K562 (cell line): ENCODE measurements around the gene TTC8. TPM values are rescaled to one million over a fixed set of nuclear protein-coding genes. Genes with fewer than 3 reads are reported as not detected.

ENCODE experiments used
- ATAC-seq: fragments of 200-7000 bp; cut with Tn5 transposase; 3 replicates; pipeline ENCODE4 v1.9.1; 2020; ENCODE audit warnings: moderate library complexity
- BruUV-seq: library from RNA; stranded (reverse); fragments of 400-500 nt; replicated peaks from 2 replicates; lab custom pipeline; 2021; lab: Mats Ljungman, UMichigan
- CTCF ChIA-PET: fragments of 300-600 bp; formaldehyde crosslinking; extraction: SDS; loops from one replicate; lab custom pipeline; 2021; ENCODE audit warnings: low intra/inter-chr PET ratio; lab: Yijun Ruan, JAX
- POLR2A ChIA-PET: fragments of 300-600, 350-650 bp; sonication (Branson Sonifier 250); formaldehyde crosslinking; extraction: SDS; loops from one replicate; lab custom pipeline; 2021; ENCODE audit warnings: antibody characterized with exemption, inconsistent platforms; lab: Yijun Ruan, JAX
- DNase-seq, 4 experiments: peaks; one replicate each; pipeline versions ENCODE4 v3.0.0 to v3.0.0-alpha.2; 2011 to 2018; ENCODE audit warnings: low spot score in 3 of 4, mixed read lengths in 3 of 4; ENCODE audit errors: extremely low read depth in 1 of 4
- FAIRE-seq: peaks from 2 replicates; lab custom pipeline; 2011; peaks lifted over from hg19 to GRCh38; lab: Jason Lieb, UNC
- H2AFZ ChIP-seq: 2 replicates; pipeline ENCODE4 v1.6.0; 2011; ENCODE audit warnings: low read depth, low read length, control low read depth, inconsistent platforms
- H3K27ac ChIP-seq: fragments of 200-600 bp; 3 replicates; pipeline ENCODE4 v1.8.0; 2011; ENCODE audit warnings: low read depth, mild to moderate bottlenecking, control low read depth, inconsistent platforms, low read length, moderate library complexity, mixed read lengths; ENCODE audit errors: extremely low read depth
- H3K27me3 ChIP-seq, 2 experiments: fragments of 300-600 bp in 1 of 2; 2 replicates in 1 of 2; 3 replicates in 1 of 2; pipeline versions ENCODE4 v1.6.0 to v1.8.0; 2011; ENCODE audit warnings: inconsistent platforms in 2 of 2, low read length in 2 of 2, mild to moderate bottlenecking in 1 of 2, mixed read lengths in 1 of 2, moderate library complexity in 1 of 2; ENCODE audit not compliant: control insufficient read depth in 2 of 2, insufficient read depth in 2 of 2
- H3K36me3 ChIP-seq: fragments of 300-600 bp; 3 replicates; pipeline ENCODE4 v1.8.0; 2011; ENCODE audit warnings: mild to moderate bottlenecking, low read length, inconsistent platforms; ENCODE audit not compliant: control insufficient read depth, insufficient read depth
- H3K4me1 ChIP-seq, 2 experiments: fragments of 200-600 bp in 1 of 2; replicated peaks in 1 of 2; 2 replicates in 1 of 2; 3 replicates in 1 of 2; pipeline versions ENCODE4 v1.5.1 to v1.8.0; 2011; ENCODE audit warnings: inconsistent platforms in 2 of 2, low read length in 2 of 2, mild to moderate bottlenecking in 1 of 2, mixed read lengths in 1 of 2, moderate library complexity in 1 of 2; ENCODE audit not compliant: control insufficient read depth in 2 of 2, insufficient read depth in 2 of 2
- H3K4me2 ChIP-seq: 2 replicates; pipeline ENCODE4 v1.6.1; 2011; ENCODE audit warnings: low read length, control low read depth, inconsistent platforms, mixed read lengths; ENCODE audit not compliant: insufficient read depth
- H3K4me3 ChIP-seq: fragments of 200-600 bp; sonication (generic), shearing (Covaris generic); 2 replicates; pipeline ENCODE4 v1.5.1; 2016; ENCODE audit warnings: control low read depth, inconsistent platforms
- H3K79me2 ChIP-seq: fragments of 200-600 bp; 3 replicates; pipeline ENCODE4 v1.8.0; 2011; ENCODE audit warnings: low read length, inconsistent platforms; ENCODE audit not compliant: control insufficient read depth, insufficient read depth
- H3K9ac ChIP-seq, 2 experiments: 2 replicates each; pipeline versions ENCODE4 v1.6.0 to v1.6.1; 2011; ENCODE audit warnings: low read depth in 2 of 2, low read length in 2 of 2, control low read depth in 1 of 2, inconsistent platforms in 1 of 2, mild to moderate bottlenecking in 1 of 2, mixed read lengths in 1 of 2; ENCODE audit not compliant: insufficient read depth in 1 of 2
- H3K9me1 ChIP-seq: one replicate; pipeline ENCODE4 v1.6.0; 2011; ENCODE audit warnings: inconsistent platforms, mild to moderate bottlenecking, low read length, moderate library complexity; ENCODE audit not compliant: control insufficient read depth, insufficient read depth
- H3K9me3 ChIP-seq: replicated peaks from 2 replicates; pipeline ENCODE4 v1.5.1; 2011; ENCODE audit warnings: low read depth, low read length, inconsistent platforms; ENCODE audit not compliant: control insufficient read depth, insufficient read depth
- H4K20me1 ChIP-seq: replicated peaks from 2 replicates; pipeline ENCODE4 v1.6.1; 2011; ENCODE audit warnings: low read length, inconsistent platforms, mixed read lengths; ENCODE audit not compliant: control insufficient read depth, insufficient read depth
- BACH1 ChIP-seq: fragments of 200-800 bp; sonication (Bioruptor generic); IDR thresholded peaks from 2 replicates; pipeline ENCODE4 v1.6.1; 2016; ENCODE audit warnings: missing genetic modification characterization, missing compliant biosample characterization
- RFX1 ChIP-seq: fragments of 450-650 bp; IDR thresholded peaks from 2 replicates; pipeline ENCODE4 v1.6.1; 2016; ENCODE audit warnings: mild to moderate bottlenecking, moderate library complexity
- SPI1 ChIP-seq: IDR thresholded peaks from 2 replicates; pipeline ENCODE4 v1.6.1; 2011; ENCODE audit warnings: low read depth, low read length, control low read depth, borderline replicate concordance
- WGBS: fragments of 100-300 bp; shearing (Covaris generic); methylation state at CpG from one replicate; pipeline ENCODE4 v1.1.6; 2016; ENCODE audit warnings: low coverage, mixed read lengths; ENCODE audit not compliant: insufficient coverage; ENCODE audit errors: missing lambda C conversion rate; 5-methylcytosine and 5-hydroxymethylcytosine counted together
- in situ Hi-C: fragments of 300-500 bp; cut with MboI; formaldehyde crosslinking; loops from 4 replicates; pipeline ENCODE4 v1.15.0; 2018; ENCODE audit warnings: inconsistent platforms, mixed read lengths
- intact Hi-C: fragments of 100-400 bp; cut with micrococcal nuclease; formaldehyde crosslinking; loops from 2 replicates; pipeline ENCODE4 v1.14.2; 2022
- polyA plus RNA-seq, 8 experiments: library from polyadenylated mRNA; depleted of rRNA in 4 of 8; stranded (reverse) in 5 of 8; unstranded in 3 of 8; fragments of >200 nt; fragmentation: Nextera tagmentation in 2 of 8; fragmentation: Illumina TruSeq in 1 of 8; extraction: Ambion mirVana in 2 of 8; extraction: Trizol in 1 of 8; gene quantifications; 2 replicates each; pipeline versions ENCODE4 v1.2.1 to v1.2.3, GENCODE V29; 2011 to 2014; ENCODE audit warnings: inconsistent platforms in 1 of 8, missing spikeins in 1 of 8
- total RNA-seq, 7 experiments: library from RNA; depleted of rRNA in 6 of 7; stranded (reverse); fragments of >200 nt in 6 of 7; fragmentation: Illumina TruSeq in 2 of 7; extraction: Trizol in 2 of 7; gene quantifications; 2 replicates each; pipeline versions ENCODE4 v1.2.1 to v1.2.3, GENCODE V29; 2011 to 2021; ENCODE audit warnings: low replicate concordance in 1 of 7
- TF ChIP-seq, protein P1 (sequence below): fragments of 250-450 bp; sonication (Bioruptor Pico); IDR thresholded peaks from 2 replicates; pipeline ENCODE4 v1.8.0; 2021; ENCODE audit warnings: moderate library complexity, mild to moderate bottlenecking, inconsistent platforms

Gene TTC8
- total and polyA plus RNA-seq, 9 of the 15 experiments (the other 6 are each of a cell fraction or from before 2014, with no cell fraction given): 7.3 to 22.7 (median 9.6) TPM

DNA sequence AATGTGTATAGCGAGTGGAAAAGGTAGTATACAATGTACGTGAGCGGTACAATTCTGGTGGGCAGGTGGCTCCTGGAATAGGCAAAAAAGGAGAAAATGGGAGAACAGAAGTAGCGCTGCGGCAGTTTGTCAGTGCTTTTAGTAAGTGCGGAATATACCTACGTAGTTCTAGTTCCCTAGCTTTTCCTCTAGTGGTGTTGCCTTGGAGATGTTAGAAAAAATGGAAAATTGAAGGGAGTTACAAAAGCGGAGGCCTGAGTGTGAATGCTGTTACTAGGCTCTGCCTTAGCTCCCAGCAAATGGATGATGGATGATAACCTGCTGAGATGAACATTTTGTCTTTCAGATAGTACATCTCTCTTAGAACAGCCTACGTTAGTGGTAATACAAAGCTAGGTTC, 1.1 kb downstream of the TTC8 start:
- ATAC-seq (no peak), FAIRE-seq (no peak), DNase-seq (no peak)
- H3K9ac ChIP-seq: peak overlapping the region in 1 of 2 experiments; percentile 68; a peak in 2 of 4 replicates
- no peak overlapping the region for H3K27ac ChIP-seq
- H3K79me2 ChIP-seq: peaks cover 14% of the 10 kb centered on the region; the same call in 2 of the 3 replicates
- H2AFZ ChIP-seq: no peak overlapping the region
- TF ChIP-seq, protein P1, sequence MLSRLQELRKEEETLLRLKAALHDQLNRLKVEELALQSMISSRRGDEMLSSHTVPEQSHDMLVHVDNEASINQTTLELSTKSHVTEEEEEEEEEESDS (CRISPR knock-in tag): no peak
- peak; percentile 5; the same call in 1 of the 2 replicates for TF ChIP-seq RFX1
- intact Hi-C loops: no loop called here
- POLR2A ChIA-PET: interaction anchor here (1.8 kb wide), 1 partner anchor 8 kb away, joined by 9 read pairs; no protein-coding TSS in a partner anchor
- peaks cover 10 to 30% of the 10 kb centered on the region in 2 experiments; a peak in 4 of 5 replicates for H3K4me1 ChIP-seq
- CTCF ChIA-PET: no interaction called here
- no peaks in the 10 kb centered on the region for H3K9me3 ChIP-seq
- no peaks in the 10 kb centered on the region for H3K36me3 ChIP-seq
- peak overlapping the region; percentile 84; the same call in 1 of the 2 replicates for H3K4me2 ChIP-seq
- peak overlapping the region; percentile 66 for H3K4me3 ChIP-seq
- 74% methylated on average over 8 of the region's 9 CpGs for WGBS
- H3K9me1 ChIP-seq: no peaks in the 10 kb centered on the region
- no TSS peak for BruUV-seq
- in situ Hi-C loops: no loop called here
- H4K20me1 ChIP-seq: no peaks in the 10 kb centered on the region
- no peaks in the 10 kb centered on the region for H3K27me3 ChIP-seq

DNA sequence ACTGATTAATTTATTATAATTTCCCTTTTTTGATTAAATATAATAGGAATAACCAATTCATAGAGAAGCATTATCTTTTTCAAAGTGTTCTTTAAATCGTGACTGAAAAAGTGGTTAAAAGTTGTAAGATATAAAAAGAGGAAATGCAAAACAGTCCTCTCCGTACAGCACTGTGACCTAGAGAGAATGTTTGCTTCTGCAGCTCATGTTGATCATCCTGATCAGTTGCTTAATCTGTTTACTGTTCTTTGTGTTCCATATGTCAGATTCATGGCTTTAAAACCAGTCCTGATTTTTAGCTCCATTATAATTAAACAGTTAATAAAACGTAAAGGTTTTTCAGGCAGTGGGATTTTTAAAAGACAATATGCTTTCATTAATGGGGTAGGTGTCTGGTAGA, 4.7 kb downstream of the TTC8 start:
- ChIA-PET CTCF (no interaction called here), POLR2A (interaction anchor here (0.7 kb wide), 1 partner anchor 36 kb away, joined by 3 read pairs; the partner anchor contains the start of gene EML5)
- Histone ChIP-seq H3K27ac (no peak overlapping the region), H3K27me3 (no peaks in the 10 kb centered on the region), H3K9me1 (no peaks in the 10 kb centered on the region), H3K4me2 (peak overlapping the region; percentile 49; the same call in 1 of the 2 replicates), H4K20me1 (no peaks in the 10 kb centered on the region), H3K36me3 (no peaks in the 10 kb centered on the region), H3K4me3 (no peak overlapping the region), H3K9me3 (no peaks in the 10 kb centered on the region), H2AFZ (no peak overlapping the region), H3K4me1 (peaks cover 10 to 15% of the 10 kb centered on the region in 2 experiments; a peak in 4 of 5 replicates), H3K9ac (no peak overlapping the region), H3K79me2 (peaks cover 14% of the 10 kb centered on the region; the same call in 2 of the 3 replicates)
- in situ Hi-C loops: no loop called here
- DNase-seq: no peak
- no TSS peak for BruUV-seq
- no peak for TF ChIP-seq BACH1
- TF ChIP-seq SPI1: peak; percentile 82
- no peak for FAIRE-seq
- intact Hi-C loops: no loop called here
- WGBS: 8% methylated on average over 3 of the region's 3 CpGs
- no peak for ATAC-seq
